Hindlimb muscle (tissue), 1 donor: ENCODE measurements around the gene SCNN1B. TPM values are rescaled to one million over a fixed set of nuclear protein-coding genes. Genes with fewer than 3 reads are reported as not detected.
"Not testable (repeated sequence)": the region's sequence is repeated elsewhere in the genome, so short reads cannot be mapped to it uniquely, and the experiment has no call there.

Experiments used
- DNase-seq: peaks from one replicate; pipeline ENCODE4 v3.0.0-alpha.2; 2013
- polyA plus RNA-seq: library from polyadenylated mRNA; unstranded; fragments of 120-200 nt; gene quantifications from one replicate; pipeline ENCODE4 v1.2.1, GENCODE V29; 2013; ENCODE audit not compliant: insufficient read length

SCNN1B gene, protein sequence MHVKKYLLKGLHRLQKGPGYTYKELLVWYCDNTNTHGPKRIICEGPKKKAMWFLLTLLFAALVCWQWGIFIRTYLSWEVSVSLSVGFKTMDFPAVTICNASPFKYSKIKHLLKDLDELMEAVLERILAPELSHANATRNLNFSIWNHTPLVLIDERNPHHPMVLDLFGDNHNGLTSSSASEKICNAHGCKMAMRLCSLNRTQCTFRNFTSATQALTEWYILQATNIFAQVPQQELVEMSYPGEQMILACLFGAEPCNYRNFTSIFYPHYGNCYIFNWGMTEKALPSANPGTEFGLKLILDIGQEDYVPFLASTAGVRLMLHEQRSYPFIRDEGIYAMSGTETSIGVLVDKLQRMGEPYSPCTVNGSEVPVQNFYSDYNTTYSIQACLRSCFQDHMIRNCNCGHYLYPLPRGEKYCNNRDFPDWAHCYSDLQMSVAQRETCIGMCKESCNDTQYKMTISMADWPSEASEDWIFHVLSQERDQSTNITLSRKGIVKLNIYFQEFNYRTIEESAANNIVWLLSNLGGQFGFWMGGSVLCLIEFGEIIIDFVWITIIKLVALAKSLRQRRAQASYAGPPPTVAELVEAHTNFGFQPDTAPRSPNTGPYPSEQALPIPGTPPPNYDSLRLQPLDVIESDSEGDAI
- not detected for polyA plus RNA-seq

DNA sequence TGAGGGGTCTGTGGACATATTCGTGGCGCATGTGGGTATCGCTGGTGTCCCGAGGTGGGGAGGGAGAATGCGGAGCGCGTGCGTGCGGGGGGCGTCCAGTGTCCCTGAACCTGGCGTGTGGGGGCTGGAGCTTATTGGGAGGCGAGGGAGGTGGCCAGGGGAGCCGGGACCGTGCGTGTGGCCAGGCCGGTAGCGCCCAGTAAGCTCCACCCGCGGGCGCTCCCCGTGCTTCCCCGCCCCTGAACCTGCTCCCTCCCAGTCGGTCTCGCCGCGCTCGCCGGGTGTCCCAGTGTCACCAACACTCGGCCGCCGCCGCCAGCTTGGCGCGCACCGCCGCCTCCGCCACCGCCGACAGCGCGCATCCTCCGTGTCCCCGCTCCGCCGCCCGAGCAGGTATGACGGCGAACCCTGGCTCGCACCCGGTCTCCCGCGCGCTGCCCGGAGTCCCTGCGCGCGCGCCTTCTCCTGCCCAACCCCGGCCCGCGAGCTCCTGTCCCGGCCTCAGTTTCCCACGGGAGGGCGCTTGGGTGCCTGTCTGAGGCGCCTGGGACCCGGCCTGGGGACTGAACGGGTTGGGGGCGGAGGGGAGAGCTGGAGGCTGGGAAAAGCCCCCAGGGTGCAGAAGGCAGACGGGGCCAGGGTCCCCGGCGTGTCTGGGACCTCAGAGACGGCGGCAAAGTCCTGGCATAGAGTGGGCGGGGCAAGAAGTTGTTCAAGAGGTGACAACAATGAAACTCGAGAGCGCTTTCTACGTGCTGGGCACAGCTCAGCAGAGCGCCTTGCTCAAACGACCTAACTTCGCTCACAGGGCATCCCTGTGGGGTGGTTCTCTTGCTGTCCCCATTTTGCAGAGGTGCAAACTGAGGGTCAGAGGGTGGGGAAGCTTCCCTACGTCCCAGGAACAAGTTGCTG lies at the start of gene SCNN1B:
SCNN1B (plus strand) TSS at position 258 of the 912 bp plus-strand sequence. CDS start 46,298 bp downstream, outside the sequence.
- no peak for DNase-seq

DNA sequence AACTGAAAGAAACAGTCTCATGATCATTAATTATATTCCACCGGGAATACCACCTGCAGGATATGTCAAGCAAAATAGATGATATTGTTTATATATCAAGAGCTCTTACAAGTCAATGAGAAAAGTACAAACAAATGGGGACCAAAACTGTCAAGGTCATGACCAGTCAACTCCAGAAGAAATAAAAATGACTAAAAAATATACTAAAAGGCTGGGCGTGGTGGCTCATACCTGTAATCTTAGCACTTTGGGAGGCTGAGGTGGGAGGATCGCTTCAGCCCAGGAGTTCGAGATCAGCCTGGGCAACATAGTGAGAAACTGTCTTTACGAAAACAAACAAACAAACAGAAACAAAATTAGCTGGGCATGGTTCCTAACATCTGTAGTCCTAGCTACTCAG lies 49.8 kb upstream of the SCNN1B start:
- DNase-seq = no peak

DNA sequence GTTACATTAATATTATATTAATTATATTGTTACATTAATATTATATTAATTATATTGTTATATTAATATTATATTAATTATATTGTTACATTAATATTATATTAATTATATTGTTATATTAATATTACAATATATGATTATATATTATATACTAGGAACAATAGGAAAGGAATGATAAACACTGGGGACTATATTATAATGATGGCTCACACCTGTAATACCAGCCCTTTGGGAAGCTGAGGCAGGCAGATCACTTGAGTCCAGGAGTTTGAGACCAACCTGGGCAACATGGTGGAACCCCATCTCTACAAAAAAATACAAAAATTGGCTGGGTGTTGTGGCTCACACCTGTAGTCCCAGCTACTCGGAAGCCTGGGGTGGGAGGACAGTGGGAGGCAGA lies 48.5 kb upstream of the SCNN1B start:
- DNase-seq = not testable (repeated sequence)

DNA sequence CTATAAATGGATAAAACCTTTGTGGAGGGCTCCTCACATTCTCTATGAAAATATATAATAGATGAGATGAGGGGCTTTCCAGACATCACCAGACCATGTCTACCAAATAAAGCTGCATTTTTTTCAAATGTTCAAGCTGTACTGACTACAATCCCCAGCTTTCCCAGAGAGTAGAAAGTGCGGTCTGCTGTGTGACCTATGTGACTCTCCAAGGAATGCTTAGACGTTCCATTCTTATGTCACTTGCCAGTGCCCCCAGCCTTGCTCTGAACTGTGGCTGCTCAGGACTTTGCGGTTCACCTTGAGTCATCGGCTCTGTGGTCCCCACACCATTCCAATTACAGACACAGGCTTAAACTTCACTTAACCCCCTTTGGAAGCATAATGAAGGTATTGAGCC lies 47.8 kb upstream of the SCNN1B start:
- no peak for DNase-seq

DNA sequence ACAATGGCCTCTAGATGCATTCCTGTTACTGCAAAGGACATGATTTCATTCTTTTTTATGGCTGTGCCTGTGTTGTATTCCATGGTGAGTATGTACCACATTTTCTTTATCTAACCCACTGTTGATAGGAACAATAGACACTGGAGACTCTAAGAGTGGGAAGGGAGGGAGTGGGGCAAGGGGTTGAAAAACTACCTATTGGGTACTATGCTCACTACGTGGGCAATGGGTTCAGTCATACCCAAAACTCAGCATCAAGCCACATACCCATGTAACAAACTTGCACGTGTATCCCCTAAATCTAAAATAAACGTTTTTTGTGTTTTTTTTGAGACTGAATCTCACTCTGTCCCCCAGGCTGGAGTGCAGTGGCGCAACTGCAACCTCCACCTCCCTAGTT lies 47.1 kb upstream of the SCNN1B start:
- DNase-seq = no peak

DNA sequence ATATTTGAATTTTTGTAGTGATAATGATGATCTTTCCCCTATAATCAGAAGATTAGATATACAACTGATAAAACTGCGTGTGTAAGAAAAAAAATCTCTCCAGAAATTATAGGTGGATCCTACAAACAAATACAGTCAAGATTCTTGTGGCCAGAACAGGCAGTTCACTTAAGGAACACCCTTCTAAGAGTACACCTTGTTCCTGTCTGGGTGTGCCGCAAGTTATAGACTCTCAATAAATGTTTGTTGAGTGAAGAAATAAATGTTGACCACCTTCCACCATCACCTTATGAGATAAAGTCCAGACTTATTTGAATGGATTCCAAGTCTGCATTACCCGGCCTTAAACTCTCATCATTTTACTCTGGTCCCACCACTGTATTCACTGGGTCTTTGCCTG lies 45.7 kb upstream of the SCNN1B start:
- no peak for DNase-seq

DNA sequence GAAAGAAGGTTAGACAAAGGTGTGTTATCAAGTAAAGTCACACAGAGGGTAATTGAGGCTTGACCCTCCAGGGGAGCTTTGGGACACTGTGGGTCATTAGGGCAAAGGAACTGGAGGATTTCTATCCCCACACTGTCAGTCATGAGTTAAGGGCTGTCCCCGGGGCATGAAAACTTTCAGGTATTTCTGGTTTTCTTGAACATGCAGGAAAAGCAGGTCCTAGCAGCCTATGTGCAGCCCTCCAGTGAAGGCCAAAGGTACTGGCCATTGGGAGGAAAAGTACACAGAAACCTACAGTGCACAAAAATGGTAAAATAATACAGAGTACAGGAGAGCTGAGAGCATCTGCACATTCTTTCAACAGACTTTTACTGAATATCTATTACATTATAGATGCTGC lies 44.4 kb upstream of the SCNN1B start:
- DNase-seq = no peak

DNA sequence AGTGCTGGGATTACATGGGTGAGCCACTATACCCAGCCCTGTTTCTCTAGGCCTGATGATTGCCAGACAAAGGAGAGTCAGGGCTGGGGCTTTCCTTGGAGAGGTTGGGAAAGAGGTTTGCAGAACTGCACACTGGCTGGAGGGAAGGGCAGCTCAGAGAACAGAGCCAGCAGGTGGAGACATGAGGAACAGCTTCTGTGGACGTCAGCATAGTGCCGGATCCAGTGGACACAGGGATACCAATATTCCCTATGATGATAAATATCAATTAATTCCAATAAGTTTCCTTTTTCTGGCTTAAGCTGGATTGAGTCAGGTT lies 43.2 kb upstream of the SCNN1B start:
- DNase-seq = no peak

DNA sequence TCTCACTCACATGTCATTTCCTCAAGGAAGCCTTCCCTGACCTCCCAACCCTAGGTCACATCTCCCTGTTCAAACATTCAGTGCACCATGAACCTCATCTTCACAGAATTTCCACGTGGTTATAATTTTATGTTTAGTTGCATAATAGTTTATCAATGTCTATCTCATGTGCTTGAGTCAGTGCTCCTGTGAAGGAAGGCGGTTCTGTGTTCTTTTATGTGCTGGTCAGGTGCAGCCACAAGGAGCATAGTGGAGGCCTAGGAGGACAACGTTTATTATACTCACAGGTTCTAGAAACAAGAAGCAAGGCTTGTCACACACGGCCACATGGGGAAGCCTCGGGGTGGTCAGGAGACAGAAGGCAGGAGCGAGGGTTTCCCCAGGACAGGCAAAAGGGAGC lies 34.5 kb upstream of the SCNN1B start:
- DNase-seq = no peak

DNA sequence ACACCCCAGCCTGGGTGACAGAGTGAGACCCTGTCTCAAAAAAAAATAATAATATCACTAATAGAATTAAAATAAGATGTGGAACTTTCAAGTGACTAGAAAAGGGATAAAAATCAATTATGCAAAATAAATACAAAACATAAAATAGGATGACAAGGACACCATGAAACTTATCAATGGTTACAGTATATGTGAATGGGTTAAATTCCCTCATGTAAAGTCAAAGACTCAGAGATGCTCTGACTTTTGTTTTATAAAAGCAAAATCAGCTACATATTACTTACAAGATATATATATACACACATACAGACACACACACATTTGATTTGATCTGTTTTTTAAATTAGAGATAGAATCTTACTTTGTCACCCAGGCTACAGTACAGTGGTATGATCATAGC lies 33.5 kb upstream of the SCNN1B start:
- no peak for DNase-seq

DNA sequence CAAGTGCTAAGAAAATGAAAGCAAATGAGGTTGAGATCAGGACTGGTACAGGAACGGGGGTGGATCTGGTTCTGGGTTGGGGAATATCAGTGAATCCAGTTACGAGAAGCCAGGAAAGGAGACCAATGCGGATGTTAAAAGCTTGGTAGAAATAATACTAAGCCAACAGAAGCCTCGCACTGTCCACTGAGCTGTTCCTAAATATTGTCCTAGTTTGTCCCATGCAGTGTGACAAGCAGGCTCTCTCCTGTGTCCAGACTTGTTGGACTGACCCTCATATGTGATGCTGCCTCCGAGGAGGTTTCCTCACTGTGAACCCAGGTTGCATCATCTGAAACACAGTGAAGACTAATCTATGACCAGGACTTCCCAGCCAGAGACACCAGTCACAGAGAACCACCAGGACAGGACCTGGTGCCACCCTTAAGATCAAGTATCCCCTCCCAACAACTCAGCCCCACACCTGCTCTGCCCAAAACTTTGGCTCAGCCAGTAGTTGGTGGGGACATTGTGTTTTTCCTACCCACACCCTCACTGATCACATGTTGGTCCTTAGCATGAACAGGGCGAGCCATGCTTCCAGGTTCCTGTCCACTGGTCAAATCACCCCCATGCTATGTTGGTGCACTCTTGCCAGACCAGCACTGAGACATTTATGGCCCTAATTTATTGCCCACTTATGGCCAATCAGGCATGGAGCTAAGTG lies 32.7 kb upstream of the SCNN1B start:
- DNase-seq = no peak

DNA sequence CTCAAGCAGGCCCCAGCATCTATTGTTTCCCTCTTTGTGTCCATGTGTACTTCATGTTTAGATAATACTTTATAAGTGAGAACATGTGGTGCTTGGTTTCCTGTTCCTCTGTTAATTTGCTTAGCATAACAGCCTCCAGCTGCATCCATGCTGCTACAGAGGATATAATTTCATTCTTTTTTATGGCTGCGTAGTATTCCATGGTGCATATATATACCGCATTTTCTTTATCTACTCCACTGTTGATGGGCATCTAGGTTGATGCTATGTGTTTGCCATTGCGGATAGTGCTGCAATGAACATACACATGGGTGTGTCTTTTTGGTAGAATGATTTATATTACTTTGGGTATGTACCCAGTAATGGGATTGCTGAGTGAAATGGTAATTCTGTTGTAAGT lies 31.4 kb upstream of the SCNN1B start:
- DNase-seq = no peak

DNA sequence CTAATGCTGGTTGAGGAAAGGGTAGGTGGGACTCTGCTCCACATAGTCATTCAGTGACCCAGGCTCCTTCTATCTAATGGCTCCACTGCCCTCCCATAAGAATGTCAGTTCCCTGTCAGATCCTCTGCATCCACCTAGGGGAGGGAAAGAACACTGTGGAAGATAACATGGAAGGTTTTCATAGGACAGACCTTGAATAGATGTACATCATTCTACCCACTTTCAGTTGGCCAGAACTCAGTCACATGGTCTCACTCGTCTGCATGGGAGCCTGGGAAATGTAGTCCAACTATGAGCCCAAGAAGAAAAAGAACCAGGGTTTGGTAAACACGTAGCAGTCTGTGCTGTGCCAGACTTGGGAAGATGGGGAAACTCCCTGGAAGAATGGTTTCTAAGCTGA lies 27.1 kb upstream of the SCNN1B start:
- DNase-seq = no peak

DNA sequence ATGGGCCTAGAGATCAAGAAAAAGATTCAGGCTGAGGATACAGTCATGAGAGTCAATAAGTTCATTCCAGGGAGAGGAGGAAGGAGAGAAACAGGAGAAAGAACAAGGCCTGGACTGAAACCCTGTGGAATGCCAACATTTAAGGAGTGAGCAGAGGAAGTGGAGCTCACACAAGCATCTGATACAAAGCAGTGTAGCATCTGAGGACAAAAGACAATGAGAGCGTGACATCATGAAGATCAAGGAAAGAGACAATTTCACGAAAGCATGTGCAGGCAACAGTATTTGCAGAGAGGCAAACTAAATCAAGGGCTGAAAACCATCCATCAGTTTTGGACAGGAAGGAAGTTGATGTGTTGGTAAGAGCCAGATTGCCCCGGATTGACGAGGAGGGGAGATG lies 25.3 kb upstream of the SCNN1B start:
- no peak for DNase-seq

DNA sequence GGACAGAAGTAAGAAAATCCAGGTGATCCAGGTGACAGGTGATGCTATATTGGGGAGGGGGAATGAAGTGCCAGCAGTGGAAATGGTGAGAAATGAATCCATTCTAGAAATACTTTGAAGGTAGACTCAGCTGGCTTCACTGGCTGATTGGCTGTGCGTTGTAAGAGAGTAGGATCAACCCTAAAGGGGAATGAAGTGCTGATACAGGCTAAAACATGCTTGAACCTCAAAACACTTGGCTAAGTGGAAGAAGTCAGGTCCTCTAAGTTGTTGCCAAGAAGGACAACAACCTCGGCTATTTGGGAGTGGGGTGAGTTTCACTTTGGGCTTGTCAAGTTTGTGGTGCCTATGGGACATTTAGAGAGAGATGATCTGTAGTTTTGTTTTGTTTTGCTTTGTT lies 24.1 kb upstream of the SCNN1B start:
- no peak for DNase-seq

DNA sequence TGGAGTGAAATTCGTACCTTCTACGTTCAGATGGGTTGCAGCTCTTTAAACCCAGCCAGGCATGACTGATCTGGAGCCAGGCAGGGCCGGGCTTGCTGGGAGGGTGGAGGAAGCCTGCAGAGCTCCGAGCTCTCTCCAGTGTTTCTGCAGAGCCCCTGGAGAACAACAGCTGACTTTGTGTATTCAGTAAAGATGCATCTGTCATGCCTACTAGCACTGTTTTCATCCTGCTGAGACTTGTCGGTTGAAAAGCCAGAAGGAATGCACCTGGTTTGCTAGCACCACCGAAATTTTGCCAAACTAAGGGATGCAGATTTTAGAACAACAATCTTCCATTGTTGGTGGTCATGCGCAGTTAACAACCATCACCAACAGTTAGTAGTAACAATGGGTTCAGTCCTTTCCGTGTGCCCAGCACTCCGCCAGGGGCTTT lies 22.4 kb upstream of the SCNN1B start:
- DNase-seq = no peak

DNA sequence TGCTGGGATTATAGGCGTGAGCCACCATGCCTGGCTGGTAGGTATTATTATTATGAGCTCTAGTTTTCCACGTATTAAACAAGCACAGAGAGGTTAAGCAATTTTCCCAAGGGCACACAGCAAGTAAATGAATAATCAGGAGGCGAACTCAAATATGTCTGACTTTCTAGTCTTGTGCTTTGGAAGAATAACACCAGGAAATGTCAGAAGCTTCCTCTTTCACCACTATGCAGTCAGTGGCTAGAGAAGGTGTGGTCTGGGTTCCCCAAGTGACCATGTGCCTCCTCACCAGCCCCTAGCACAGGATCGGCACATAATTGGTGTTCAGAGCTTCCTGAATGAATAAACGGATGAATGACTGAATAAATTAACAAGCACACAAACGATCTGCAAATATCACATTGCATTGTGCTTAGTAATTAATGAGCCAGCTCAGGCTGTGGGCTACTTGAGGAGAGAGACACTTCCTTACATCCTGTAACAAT lies 21.6 kb upstream of the SCNN1B start:
- DNase-seq = no peak

DNA sequence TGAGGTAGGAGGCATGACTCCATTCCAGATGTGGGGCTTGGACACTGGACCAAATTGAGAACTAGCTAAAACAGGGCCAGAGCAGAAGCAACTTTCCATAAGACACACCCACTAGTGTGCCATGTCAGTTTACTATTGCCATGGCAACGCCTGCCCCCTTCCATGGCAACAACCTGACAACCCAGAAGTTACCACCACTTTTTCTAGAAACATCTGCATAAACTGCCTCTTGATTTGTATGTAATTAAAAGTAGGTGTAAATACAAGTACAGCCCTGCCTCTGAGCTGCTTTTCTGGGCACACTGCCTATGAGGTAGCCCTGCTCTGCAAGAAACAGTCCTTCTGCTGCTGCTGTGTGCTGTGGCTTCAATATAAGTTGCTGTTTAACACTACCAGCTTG lies 19.5 kb upstream of the SCNN1B start:
- no peak for DNase-seq

DNA sequence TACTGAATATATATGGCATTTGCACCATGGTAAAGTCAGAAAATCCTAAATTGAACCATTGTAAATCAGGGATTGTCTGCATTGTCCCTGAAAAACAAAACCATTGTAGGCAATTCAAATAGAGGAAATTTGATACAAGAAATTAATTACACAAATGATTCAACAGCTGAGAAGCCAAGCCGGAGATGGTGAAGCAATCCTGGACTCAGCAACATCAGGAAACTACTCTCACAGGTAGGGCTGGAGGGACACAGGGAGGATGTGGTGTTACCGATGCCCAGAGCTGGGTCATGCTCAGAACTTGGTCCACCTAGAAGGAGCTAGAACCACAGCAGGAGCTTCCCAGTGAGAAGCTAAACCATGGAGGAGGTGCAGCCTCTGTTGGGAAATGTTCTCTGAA lies 18.5 kb upstream of the SCNN1B start:
- no peak for DNase-seq

DNA sequence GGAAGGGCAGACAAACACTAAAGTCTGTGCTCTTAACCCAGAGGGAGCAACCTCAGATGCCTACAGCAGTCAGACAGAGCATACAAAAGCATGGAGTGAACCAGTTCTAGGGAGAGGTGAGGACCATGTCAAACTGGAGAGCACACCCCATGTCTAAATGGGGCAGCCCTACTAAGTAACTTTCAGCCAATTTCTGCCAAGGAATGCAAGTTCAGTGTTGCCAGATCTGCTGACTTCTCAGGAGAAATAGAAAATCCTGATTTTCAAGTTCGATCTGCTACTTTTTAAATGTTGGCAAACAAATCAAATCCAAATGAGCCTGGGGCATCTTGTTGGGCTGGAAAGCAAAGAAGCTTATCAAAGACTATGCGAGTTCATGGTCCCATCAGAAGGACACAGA lies 17.5 kb upstream of the SCNN1B start:
- DNase-seq = no peak

DNA sequence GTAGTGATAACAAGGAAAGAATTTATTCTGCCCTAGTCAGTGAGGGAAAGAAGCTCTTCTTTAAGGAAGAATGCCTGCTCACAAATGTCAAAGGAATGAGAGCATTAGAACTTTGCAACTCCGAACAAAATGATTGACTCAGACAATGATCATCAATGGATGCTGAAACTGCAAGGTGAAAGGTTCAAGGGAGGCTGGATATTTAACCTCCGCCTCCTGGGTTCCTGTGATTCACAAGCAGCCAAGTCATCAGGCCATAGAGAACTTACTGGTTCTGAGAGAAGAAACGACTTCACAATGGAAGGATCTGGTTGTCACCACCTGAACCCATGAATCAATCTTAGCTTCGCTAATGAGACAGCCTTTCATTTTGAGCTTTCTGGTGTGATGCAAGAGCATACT lies 16.0 kb upstream of the SCNN1B start:
- DNase-seq = no peak

DNA sequence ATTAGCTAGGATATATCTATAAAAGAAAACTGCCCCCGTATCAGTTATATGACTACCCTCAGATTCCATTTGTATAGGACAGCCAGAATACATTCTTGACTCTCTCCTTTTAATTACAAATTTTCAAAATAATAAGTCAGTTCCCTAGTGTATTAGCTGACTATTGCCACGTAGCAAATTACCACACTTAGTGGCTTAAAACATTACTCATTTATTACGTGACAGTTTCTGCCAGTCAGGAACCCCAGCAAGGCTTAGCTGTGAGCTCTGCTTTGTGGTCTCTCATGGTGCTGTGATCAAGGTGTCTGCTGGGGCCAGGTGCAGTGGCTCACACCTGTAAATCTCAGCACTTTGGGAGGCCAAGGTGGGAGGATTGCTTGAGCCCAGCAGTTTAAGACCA lies 13.9 kb upstream of the SCNN1B start:
- no peak for DNase-seq
